HepG2 (cell line): ENCODE results near the gene ZCCHC24. TPM values are rescaled to one million over a fixed set of nuclear protein-coding genes. Genes with fewer than 3 reads are reported as not detected.
A peak's percentile ranks its signal among the peaks of the same experiment; 100 is the strongest.
"Not testable (repeated sequence)": the region's sequence is repeated elsewhere in the genome, so short reads cannot be mapped to it uniquely, and the experiment has no call there.

ENCODE experiments used
- ATAC-seq: fragments of 200-7000 bp; cut with Tn5 transposase; 3 replicates; pipeline ENCODE4 v1.9.1; 2020; ENCODE audit warnings: mild to moderate bottlenecking, moderate library complexity
- BruUV-seq: library from RNA; stranded (reverse); fragments of 400-500 nt; replicated peaks from 2 replicates; lab custom pipeline; 2021; lab: Mats Ljungman, UMichigan
- CTCF ChIA-PET: fragments of 300-600 bp; formaldehyde crosslinking; extraction: SDS; loops from one replicate; lab custom pipeline; 2021; ENCODE audit warnings: low total read pairs, inconsistent platforms, low intra/inter-chr PET ratio; lab: Yijun Ruan, JAX
- POLR2A ChIA-PET: fragments of 350-600 bp; sonication (Branson Sonifier 250); formaldehyde crosslinking; loops from one replicate; lab custom pipeline; 2020; ENCODE audit warnings: antibody characterized with exemption, inconsistent platforms; lab: Yijun Ruan, JAX
- DNase-seq: peaks from one replicate; pipeline ENCODE4 v3.0.0-alpha.2; 2015; ENCODE audit warnings: low spot score
- FAIRE-seq: peaks from 3 replicates; lab custom pipeline; 2011; peaks lifted over from hg19 to GRCh38; lab: Jason Lieb, UNC
- H2AFZ ChIP-seq: one replicate; pipeline ENCODE4 v1.6.1; 2011; ENCODE audit warnings: low read length, inconsistent platforms
- H3K27ac ChIP-seq: fragments of 300-600 bp; 3 replicates; pipeline ENCODE4 v1.8.0; 2011; ENCODE audit warnings: mixed run types, mild to moderate bottlenecking, mixed read lengths, low read length, inconsistent platforms; ENCODE audit not compliant: insufficient read depth; ENCODE audit errors: extremely low read length
- H3K27me3 ChIP-seq, 2 experiments: fragments of 200-600 bp in 1 of 2; 2 replicates in 1 of 2; 3 replicates in 1 of 2; pipeline versions ENCODE4 v1.6.0 to v1.8.0; 2011; ENCODE audit warnings: low read length in 2 of 2, mild to moderate bottlenecking in 2 of 2, moderate library complexity in 2 of 2, inconsistent platforms in 1 of 2; ENCODE audit not compliant: insufficient read depth in 2 of 2, control insufficient read depth in 1 of 2
- H3K36me3 ChIP-seq, 2 experiments: fragments of 200-600 bp in 1 of 2; replicated peaks in 1 of 2; 2 replicates in 1 of 2; 3 replicates in 1 of 2; pipeline versions ENCODE4 v1.5.1 to v1.8.0; 2011; ENCODE audit warnings: low read length in 2 of 2, inconsistent platforms in 1 of 2; ENCODE audit not compliant: insufficient read depth in 2 of 2, control insufficient read depth in 1 of 2
- H3K4me1 ChIP-seq: 2 replicates; pipeline ENCODE4 v1.5.1; 2012; ENCODE audit warnings: low read length, inconsistent platforms; ENCODE audit not compliant: insufficient read depth
- H3K4me2 ChIP-seq: 2 replicates; pipeline ENCODE4 v1.6.0; 2011; ENCODE audit warnings: low read depth, low read length, inconsistent platforms
- H3K4me3 ChIP-seq, 3 experiments: fragments of 200-600 bp in 1 of 3; sonication (generic), shearing (Covaris generic) in 1 of 3; replicated peaks in 1 of 3; 2 replicates each; pipeline ENCODE4 v1.5.1; 2011 to 2016; ENCODE audit warnings: low read length in 3 of 3, inconsistent platforms in 2 of 3, low read depth in 2 of 3, mild to moderate bottlenecking in 2 of 3, control low read depth in 1 of 3, mixed read lengths in 1 of 3; ENCODE audit not compliant: insufficient read depth in 1 of 3
- H3K79me2 ChIP-seq: one replicate; pipeline ENCODE4 v1.6.1; 2011; ENCODE audit warnings: low read length, inconsistent platforms; ENCODE audit not compliant: insufficient read depth
- H3K9ac ChIP-seq: 2 replicates; pipeline ENCODE4 v1.6.0; 2011; ENCODE audit warnings: mild to moderate bottlenecking, low read depth, low read length, inconsistent platforms; ENCODE audit not compliant: insufficient read depth
- H3K9me3 ChIP-seq: 2 replicates; pipeline ENCODE4 v1.5.1; 2012; ENCODE audit warnings: mild to moderate bottlenecking, low read length
- H4K20me1 ChIP-seq: 2 replicates; pipeline ENCODE4 v1.6.0; 2011; ENCODE audit warnings: inconsistent platforms, mild to moderate bottlenecking, low read length, moderate library complexity; ENCODE audit not compliant: insufficient read depth
- ATF7 ChIP-seq, 2 experiments: fragments of 450-650 bp in 1 of 2; sonication (generic) in 1 of 2; formaldehyde crosslinking in 1 of 2; IDR thresholded peaks; 2 replicates each; pipeline versions ENCODE4 v1.4.0 to v1.6.1; 2016 to 2020; ENCODE audit warnings: antibody characterized with exemption in 1 of 2, mild to moderate bottlenecking in 1 of 2, missing genetic modification reagents in 1 of 2
- NCOR1 ChIP-seq: fragments of 200-600 bp; sonication (generic); IDR thresholded peaks from 2 replicates; pipeline ENCODE4 v1.7.0; 2017; ENCODE audit warnings: antibody characterized with exemption, low read length, borderline replicate concordance
- ZNF331 ChIP-seq: sonication (generic); formaldehyde crosslinking; IDR thresholded peaks from 2 replicates; pipeline ENCODE4 v1.4.0; 2020; ENCODE audit warnings: missing genetic modification reagents
- WGBS: methylation state at CpG from one replicate; pipeline ENCODE4 v1.1.6; 2017; ENCODE audit warnings: low lambda C conversion rate; 5-methylcytosine and 5-hydroxymethylcytosine counted together
- in situ Hi-C: cut with HindIII; loops from 2 replicates; pipeline ENCODE4 v1.10.0; 2017; ENCODE audit warnings: low pct_unique_long_range_greater_than_20kb; ENCODE audit not compliant: extremely low pct_ligation_motif_present
- intact Hi-C: fragments of 100-400 bp; cut with micrococcal nuclease; formaldehyde crosslinking; loops from one replicate; pipeline ENCODE4 v1.10.0; 2022; ENCODE audit not compliant: unreplicated experiment
- polyA plus RNA-seq, 8 experiments: library from polyadenylated mRNA; depleted of rRNA in 3 of 8; stranded (reverse) in 7 of 8; unstranded in 1 of 8; fragments of >200 nt; fragmentation: Illumina TruSeq in 4 of 8; extraction: Trizol in 4 of 8; gene quantifications; 2 replicates each; pipeline versions ENCODE4 v1.2.1 to v1.2.3, GENCODE V29; 2011 to 2016; ENCODE audit warnings: low read depth in 4 of 8, missing spikeins in 1 of 8, mixed read lengths in 1 of 8; ENCODE audit not compliant: insufficient read depth in 1 of 8
- total RNA-seq, 5 experiments: library from RNA; depleted of rRNA; stranded (reverse); fragments of >200 nt; fragmentation: Illumina TruSeq; extraction: Trizol; gene quantifications; 2 replicates each; pipeline ENCODE4 v1.2.3, GENCODE V29; 2016; ENCODE audit warnings: low read depth in 1 of 5
- TF ChIP-seq, protein P1 (sequence below): sonication (generic); formaldehyde crosslinking; IDR thresholded peaks from 2 replicates; pipeline ENCODE4 v1.9.0; 2022; ENCODE audit warnings: missing genetic modification reagents, mild to moderate bottlenecking, borderline replicate concordance
- TF ChIP-seq, protein P2 (sequence below): sonication (generic); formaldehyde crosslinking; IDR thresholded peaks from 2 replicates; pipeline ENCODE4 v1.9.0; 2021; ENCODE audit warnings: missing genetic modification reagents, borderline replicate concordance

Gene ZCCHC24
- total and polyA plus RNA-seq, 2 of the 13 experiments (the other 11 are each of a cell fraction or from before 2014, with no cell fraction given): 3.1 to 7.9 TPM

DNA sequence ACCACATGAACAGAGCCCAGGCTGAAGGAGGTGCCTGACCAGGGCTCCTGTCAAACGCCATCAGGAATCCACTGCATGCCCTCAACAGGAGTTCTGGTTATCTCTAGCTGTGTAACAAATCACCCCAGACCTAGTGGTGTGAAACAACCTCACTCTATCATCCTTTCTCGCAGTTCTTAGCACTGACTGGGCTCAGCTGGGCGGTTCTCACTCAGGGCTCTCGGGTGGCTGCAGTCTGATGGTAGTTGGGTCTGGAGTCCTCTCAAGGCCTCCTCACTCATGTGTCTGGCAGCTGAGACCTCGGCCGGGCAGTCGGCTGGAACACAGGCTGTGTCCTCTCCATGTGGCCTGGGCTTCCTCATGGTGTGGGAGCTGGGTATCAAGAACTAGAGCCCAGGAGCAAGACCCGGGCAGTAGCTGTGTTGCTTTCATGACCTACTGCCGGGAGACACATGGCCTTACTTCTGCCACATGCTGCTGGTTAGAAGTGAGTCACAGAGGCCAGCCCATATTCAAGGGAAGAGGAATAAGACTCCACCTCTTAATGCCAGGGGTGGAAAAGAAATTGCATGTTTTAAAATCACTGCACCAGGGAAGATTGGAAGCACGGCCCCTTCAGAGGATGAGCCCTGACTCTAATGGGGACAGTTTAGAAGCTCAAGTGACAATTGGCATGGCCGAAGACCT lies 107.5 kb downstream of the ZCCHC24 start:
- FAIRE-seq, H3K79me2 ChIP-seq, CTCF ChIA-PET, intact Hi-C loops, H3K4me3 ChIP-seq, H3K27me3 ChIP-seq, H4K20me1 ChIP-seq, in situ Hi-C loops, H3K9me3 ChIP-seq, H3K9ac ChIP-seq, H3K4me2 ChIP-seq, ATAC-seq, H3K27ac ChIP-seq, DNase-seq, BruUV-seq, H2AFZ ChIP-seq, H3K36me3 ChIP-seq: not testable (repeated sequence)
- TF ChIP-seq ZNF331 (CRISPR knock-in tag): peak; percentile 99
- POLR2A ChIA-PET: interaction anchor here (5.3 kb wide), 1 partner anchor 9 kb away, joined by 134 read pairs; the partner anchor contains the start of gene PPIF
- WGBS: 94% methylated on average over 2 of the region's 11 CpGs
- H3K4me1 ChIP-seq: peaks cover 78% of the 10 kb centered on the region

DNA sequence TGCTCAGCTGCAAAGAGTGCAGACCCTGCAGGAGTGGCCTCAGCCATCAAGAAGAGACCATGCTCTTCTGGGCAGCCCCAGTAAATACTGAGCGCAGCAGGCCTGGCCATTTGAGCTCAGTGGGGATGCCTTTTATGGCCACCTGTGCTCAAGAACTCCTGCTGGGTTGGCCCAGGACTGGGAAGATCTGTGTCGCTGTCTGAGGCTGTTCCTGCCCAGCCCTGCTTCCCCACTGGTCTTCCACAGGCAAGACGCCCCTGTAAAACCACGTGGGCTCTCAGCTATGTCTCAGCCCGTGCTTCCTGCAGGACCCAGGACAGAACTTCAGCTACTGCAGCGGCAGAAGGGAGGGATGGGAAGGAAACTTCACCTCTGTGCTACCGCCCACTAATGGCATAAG lies 108.7 kb downstream of the ZCCHC24 start:
- no peaks in the 10 kb centered on the region for H3K79me2 ChIP-seq
- H4K20me1 ChIP-seq: no peaks in the 10 kb centered on the region
- peaks cover 70% of the 10 kb centered on the region for H3K4me1 ChIP-seq
- in situ Hi-C loops (no loop called here), intact Hi-C loops (no loop called here)
- FAIRE-seq (no peak), DNase-seq (no peak), ATAC-seq (no peak)
- H3K4me3 ChIP-seq: no peak overlapping the region
- no TSS peak for BruUV-seq
- TF ChIP-seq NCOR1 (no peak), ATF7 (IDR thresholded peaks at IDR 0.05) (no peak), ATF7 (CRISPR knock-in tag; IDR thresholded peaks at IDR 0.05) (no peak)
- TF ChIP-seq, protein P1, sequence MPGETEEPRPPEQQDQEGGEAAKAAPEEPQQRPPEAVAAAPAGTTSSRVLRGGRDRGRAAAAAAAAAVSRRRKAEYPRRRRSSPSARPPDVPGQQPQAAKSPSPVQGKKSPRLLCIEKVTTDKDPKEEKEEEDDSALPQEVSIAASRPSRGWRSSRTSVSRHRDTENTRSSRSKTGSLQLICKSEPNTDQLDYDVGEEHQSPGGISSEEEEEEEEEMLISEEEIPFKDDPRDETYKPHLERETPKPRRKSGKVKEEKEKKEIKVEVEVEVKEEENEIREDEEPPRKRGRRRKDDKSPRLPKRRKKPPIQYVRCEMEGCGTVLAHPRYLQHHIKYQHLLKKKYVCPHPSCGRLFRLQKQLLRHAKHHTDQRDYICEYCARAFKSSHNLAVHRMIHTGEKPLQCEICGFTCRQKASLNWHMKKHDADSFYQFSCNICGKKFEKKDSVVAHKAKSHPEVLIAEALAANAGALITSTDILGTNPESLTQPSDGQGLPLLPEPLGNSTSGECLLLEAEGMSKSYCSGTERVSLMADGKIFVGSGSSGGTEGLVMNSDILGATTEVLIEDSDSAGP (CRISPR knock-in tag): no peak
- TF ChIP-seq, protein P2, sequence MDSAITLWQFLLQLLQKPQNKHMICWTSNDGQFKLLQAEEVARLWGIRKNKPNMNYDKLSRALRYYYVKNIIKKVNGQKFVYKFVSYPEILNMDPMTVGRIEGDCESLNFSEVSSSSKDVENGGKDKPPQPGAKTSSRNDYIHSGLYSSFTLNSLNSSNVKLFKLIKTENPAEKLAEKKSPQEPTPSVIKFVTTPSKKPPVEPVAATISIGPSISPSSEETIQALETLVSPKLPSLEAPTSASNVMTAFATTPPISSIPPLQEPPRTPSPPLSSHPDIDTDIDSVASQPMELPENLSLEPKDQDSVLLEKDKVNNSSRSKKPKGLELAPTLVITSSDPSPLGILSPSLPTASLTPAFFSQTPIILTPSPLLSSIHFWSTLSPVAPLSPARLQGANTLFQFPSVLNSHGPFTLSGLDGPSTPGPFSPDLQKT: no peak
- H3K27ac ChIP-seq: peak overlapping the region; percentile 98
- ChIA-PET POLR2A (interaction anchor here (0.8 to 5.3 kb wide), 6 partner anchors 10 to 43 kb away, joined by 3 to 134 read pairs (median 4); partner anchors contain the start of gene PPIF), CTCF (no interaction called here)
- no peaks in the 10 kb centered on the region for H3K36me3 ChIP-seq
- H3K9me3 ChIP-seq: no peaks in the 10 kb centered on the region
- H3K4me2 ChIP-seq: peak overlapping the region; percentile 85; the same call in 1 of the 2 replicates
- H3K9ac ChIP-seq: peak overlapping the region; percentile 84
- no peak overlapping the region for H2AFZ ChIP-seq
- WGBS: 94% methylated on average over 5 of the region's 7 CpGs
- no peaks in the 10 kb centered on the region for H3K27me3 ChIP-seq
